Activated T-helper 1 cell treated with anti-CD3 and anti-CD28 coated beads, Interleukin-12 subunit alpha, Interleukin-12 subunit beta, Interleukin-2, Interleukin-4 antibody, amounts not matched to agents 30 ng/mL and 10 ng/mL and 1 ng/mL, durations not matched to agents 14 hours and 24 hours and 36 hours (primary cell): ENCODE results near the gene TM2D3. TPM values are rescaled to one million over a fixed set of nuclear protein-coding genes. Genes with fewer than 3 reads are reported as not detected.

Source experiments
- DNase-seq: peaks from one replicate; pipeline ENCODE4 v3.0.0; 2021; ENCODE audit warnings: low spot score
- H3K27ac Mint-ChIP-seq: one replicate; pipeline ENCODE4 v1.8.0; 2021; ENCODE audit warnings: mild to moderate bottlenecking, mixed read lengths
- H3K27me3 Mint-ChIP-seq: one replicate; pipeline ENCODE4 v1.8.0; 2022; ENCODE audit warnings: mild to moderate bottlenecking, moderate library complexity, mixed read lengths; ENCODE audit not compliant: insufficient read depth
- H3K36me3 Mint-ChIP-seq: one replicate; pipeline ENCODE4 v1.8.0; 2021; ENCODE audit warnings: low read depth, mixed read lengths
- H3K4me1 Mint-ChIP-seq: one replicate; pipeline ENCODE4 v1.8.0; 2021; ENCODE audit warnings: low read depth, mixed read lengths
- H3K4me3 Mint-ChIP-seq: one replicate; pipeline ENCODE4 v1.8.0; 2021; ENCODE audit warnings: mild to moderate bottlenecking, moderate library complexity, mixed read lengths
- H3K9me3 Mint-ChIP-seq: one replicate; pipeline ENCODE4 v1.8.0; 2021; ENCODE audit warnings: mixed read lengths
- intact Hi-C: fragments of 100-400 bp; cut with micrococcal nuclease; formaldehyde crosslinking; loops from one replicate; pipeline ENCODE4 v1.15.1; 2024
- total RNA-seq: library from RNA; stranded (reverse); gene quantifications from 2 replicates; pipeline ENCODE4 v1.2.3, GENCODE V29; 2022

TM2D3 gene
- total RNA-seq, 1 donor from 2014 or later, result 62.4 TPM

GRCh38 chr15:101615986-101616848 is 36.0 kb downstream of the TM2D3 start:
- DNase-seq, result no peak
- intact Hi-C loops, result no loop called here
- peaks cover 4% of the 10 kb centered on the region for H3K4me1 Mint-ChIP-seq
- H3K27ac Mint-ChIP-seq, result no peak overlapping the region
- no peaks in the 10 kb centered on the region for H3K36me3 Mint-ChIP-seq
- no peaks in the 10 kb centered on the region for H3K9me3 Mint-ChIP-seq
- no peak overlapping the region for H3K4me3 Mint-ChIP-seq
- H3K27me3 Mint-ChIP-seq, result no peaks in the 10 kb centered on the region

- no peaks in the 10 kb centered on the region for H3K4me1 Mint-ChIP-seq
- intact Hi-C loops, result no loop called here
- no peaks in the 10 kb centered on the region for H3K36me3 Mint-ChIP-seq
- H3K4me3 Mint-ChIP-seq, result no peak overlapping the region
- DNase-seq, result no peak
- no peak overlapping the region for H3K27ac Mint-ChIP-seq
- no peaks in the 10 kb centered on the region for H3K27me3 Mint-ChIP-seq
- no peaks in the 10 kb centered on the region for H3K9me3 Mint-ChIP-seq
Measured at GRCh38 chr15:101615414-101615985, 36.7 kb downstream of the TM2D3 start.

GRCh38 chr15:101614761-101615160 is 37.4 kb downstream of the TM2D3 start:
- no peak for DNase-seq
- Mint-ChIP-seq H3K36me3 (no peaks in the 10 kb centered on the region), H3K9me3 (no peaks in the 10 kb centered on the region), H3K4me1 (no peaks in the 10 kb centered on the region), H3K4me3 (no peak overlapping the region), H3K27me3 (no peaks in the 10 kb centered on the region), H3K27ac (no peak overlapping the region)
- intact Hi-C loops, result no loop called here

GRCh38 chr15:101614001-101614585 is 38.1 kb downstream of the TM2D3 start:
- Mint-ChIP-seq H3K27ac (no peak overlapping the region), H3K9me3 (no peaks in the 10 kb centered on the region), H3K4me1 (no peaks in the 10 kb centered on the region), H3K36me3 (no peaks in the 10 kb centered on the region), H3K4me3 (no peak overlapping the region), H3K27me3 (no peaks in the 10 kb centered on the region)
- intact Hi-C loops, result no loop called here
- DNase-seq, result no peak

- Mint-ChIP-seq H3K36me3 (no peaks in the 10 kb centered on the region), H3K4me1 (no peaks in the 10 kb centered on the region), H3K27ac (no peak overlapping the region), H3K4me3 (no peak overlapping the region), H3K9me3 (no peaks in the 10 kb centered on the region), H3K27me3 (no peaks in the 10 kb centered on the region)
- intact Hi-C loops, result no loop called here
- no peak for DNase-seq
Measured at GRCh38 chr15:101613130-101614000, 38.8 kb downstream of the TM2D3 start.

GRCh38 chr15:101612676-101613075 is 39.5 kb downstream of the TM2D3 start:
- Mint-ChIP-seq H3K36me3 (no peaks in the 10 kb centered on the region), H3K27me3 (no peaks in the 10 kb centered on the region), H3K4me3 (no peak overlapping the region), H3K4me1 (no peaks in the 10 kb centered on the region), H3K27ac (no peak overlapping the region), H3K9me3 (no peaks in the 10 kb centered on the region)
- intact Hi-C loops, result no loop called here
- DNase-seq, result no peak

GRCh38 chr15:101611580-101612299 is 40.4 kb downstream of the TM2D3 start:
- Mint-ChIP-seq H3K4me1 (no peaks in the 10 kb centered on the region), H3K27me3 (peaks cover under 1% of the 10 kb centered on the region), H3K9me3 (no peaks in the 10 kb centered on the region), H3K27ac (no peak overlapping the region), H3K36me3 (no peaks in the 10 kb centered on the region), H3K4me3 (no peak overlapping the region)
- DNase-seq, result no peak
- intact Hi-C loops, result no loop called here

GRCh38 chr15:101611007-101611406 is 41.2 kb downstream of the TM2D3 start:
- Mint-ChIP-seq H3K36me3 (no peaks in the 10 kb centered on the region), H3K4me1 (no peaks in the 10 kb centered on the region), H3K27ac (no peak overlapping the region), H3K9me3 (no peaks in the 10 kb centered on the region), H3K27me3 (peaks cover 5% of the 10 kb centered on the region), H3K4me3 (no peak overlapping the region)
- intact Hi-C loops, result no loop called here
- DNase-seq, result no peak

GRCh38 chr15:101610611-101611000 is 41.6 kb downstream of the TM2D3 start:
- H3K27me3 Mint-ChIP-seq, result peaks cover 5% of the 10 kb centered on the region
- intact Hi-C loops, result no loop called here
- H3K27ac Mint-ChIP-seq, result no peak overlapping the region
- H3K36me3 Mint-ChIP-seq, result no peaks in the 10 kb centered on the region
- H3K4me3 Mint-ChIP-seq, result no peak overlapping the region
- DNase-seq, result no peak
- no peaks in the 10 kb centered on the region for H3K9me3 Mint-ChIP-seq
- H3K4me1 Mint-ChIP-seq, result no peaks in the 10 kb centered on the region

- Mint-ChIP-seq H3K27ac (no peak overlapping the region), H3K4me1 (no peaks in the 10 kb centered on the region), H3K36me3 (no peaks in the 10 kb centered on the region), H3K4me3 (no peak overlapping the region), H3K27me3 (peaks cover 5% of the 10 kb centered on the region), H3K9me3 (no peaks in the 10 kb centered on the region)
- no peak for DNase-seq
- intact Hi-C loops, result no loop called here
Measured at GRCh38 chr15:101609742-101610610, 42.2 kb downstream of the TM2D3 start.

GRCh38 chr15:101608201-101608600 is 44.0 kb downstream of the TM2D3 start:
- Mint-ChIP-seq H3K4me1 (no peaks in the 10 kb centered on the region), H3K27me3 (peaks cover 7% of the 10 kb centered on the region), H3K36me3 (no peaks in the 10 kb centered on the region), H3K4me3 (no peak overlapping the region), H3K9me3 (no peaks in the 10 kb centered on the region), H3K27ac (no peak overlapping the region)
- intact Hi-C loops, result no loop called here
- DNase-seq, result no peak
